Fibroblast of gingiva (primary cell): ENCODE results near the gene UBE2E1.

Experiments
- DNase-seq: peaks from one replicate; pipeline ENCODE4 v3.0.0-alpha.2; 2011; ENCODE audit warnings: low read depth

Gene UBE2E1

GRCh38 chr3:23820888-23821287, 15.1 kb downstream of the UBE2E1 start:
- DNase-seq = no peak

- DNase-seq = no peak
Measured at GRCh38 chr3:23821858-23822257, 16.1 kb downstream of the UBE2E1 start.

GRCh38 chr3:23822559-23822958, 16.8 kb downstream of the UBE2E1 start:
- no peak for DNase-seq

GRCh38 chr3:23823620-23824019, 17.9 kb downstream of the UBE2E1 start:
- no peak for DNase-seq

GRCh38 chr3:23824699-23825444, 19.1 kb downstream of the UBE2E1 start:
- no peak for DNase-seq

GRCh38 chr3:23825802-23826201, 20.0 kb downstream of the UBE2E1 start:
- DNase-seq = no peak

- DNase-seq = no peak
Measured at GRCh38 chr3:23826382-23827064, 20.8 kb downstream of the UBE2E1 start.

- no peak for DNase-seq
Measured at GRCh38 chr3:23829242-23829934, 23.6 kb downstream of the UBE2E1 start.

- no peak for DNase-seq
Measured at GRCh38 chr3:23830869-23831484, 25.2 kb downstream of the UBE2E1 start.

- DNase-seq = no peak
Measured at GRCh38 chr3:23831517-23832394, 26.0 kb downstream of the UBE2E1 start.

- DNase-seq = no peak
Measured at GRCh38 chr3:23832523-23832922, 26.8 kb downstream of the UBE2E1 start.

- no peak for DNase-seq
Measured at GRCh38 chr3:23834082-23834870, 28.5 kb downstream of the UBE2E1 start.

GRCh38 chr3:23835087-23835486, 29.3 kb downstream of the UBE2E1 start:
- no peak for DNase-seq

- no peak for DNase-seq
Measured at GRCh38 chr3:23835802-23836201, 30.0 kb downstream of the UBE2E1 start.

- no peak for DNase-seq
Measured at GRCh38 chr3:23836536-23837230, 30.9 kb downstream of the UBE2E1 start.

GRCh38 chr3:23837286-23837685, 31.5 kb downstream of the UBE2E1 start:
- no peak for DNase-seq

- no peak for DNase-seq
Measured at GRCh38 chr3:23837691-23838090, 31.9 kb downstream of the UBE2E1 start.

GRCh38 chr3:23840521-23840920, 34.8 kb downstream of the UBE2E1 start:
- no peak for DNase-seq

- DNase-seq = no peak
Measured at GRCh38 chr3:23843869-23844268, 38.1 kb downstream of the UBE2E1 start.
